Measurements from ENCODE around the gene UCMA.

The UCMA gene

DNA sequence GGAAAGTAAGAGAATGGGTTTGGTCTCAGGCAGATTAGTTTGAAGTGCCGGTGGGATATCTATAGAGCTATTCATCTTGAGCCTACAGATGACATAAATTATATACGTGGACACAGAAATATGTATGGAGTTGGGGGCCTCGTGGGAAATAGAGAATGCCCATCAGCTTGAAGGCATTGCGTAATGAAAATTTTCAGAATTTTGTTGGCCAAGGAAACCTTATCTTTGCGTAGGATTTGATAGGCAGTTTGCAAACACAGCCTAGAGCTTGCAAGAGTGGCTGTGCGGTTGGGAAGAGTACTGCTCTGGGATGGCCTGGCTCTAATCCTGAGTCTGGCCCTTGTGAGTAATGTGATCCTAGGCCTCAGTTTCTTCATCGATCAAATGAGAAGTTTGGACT, 40.5 kb downstream of the UCMA start:
- no peak overlapping the region for H3K4me2 ChIP-seq
- no peaks in the 10 kb centered on the region for H4K20me1 ChIP-seq
- H3K9ac ChIP-seq: no peak overlapping the region
- no peaks in the 10 kb centered on the region for H3K4me1 ChIP-seq
- peaks cover 100% of the 10 kb centered on the region for H3K36me3 ChIP-seq
- H3K27me3 ChIP-seq: no peaks in the 10 kb centered on the region
- H3K4me3 ChIP-seq: no peak overlapping the region
- H3K27ac ChIP-seq: no peak overlapping the region
- no peaks in the 10 kb centered on the region for H3K9me3 ChIP-seq
- TF ChIP-seq Cebpa-rat (IDR thresholded peaks at IDR 0.05): no peak

- no peak for TF ChIP-seq Cebpa-rat (IDR thresholded peaks at IDR 0.05)
- Histone ChIP-seq H3K27ac (no peak overlapping the region), H3K4me3 (no peak overlapping the region), H3K4me1 (no peaks in the 10 kb centered on the region), H4K20me1 (no peaks in the 10 kb centered on the region), H3K36me3 (peaks cover 100% of the 10 kb centered on the region), H3K9ac (no peak overlapping the region), H3K4me2 (no peak overlapping the region), H3K9me3 (peaks cover 9% of the 10 kb centered on the region; the same call in 1 of the 2 replicates), H3K27me3 (no peaks in the 10 kb centered on the region)
Measured at GRCh38 chr10:13191362-13191761, 42.8 kb downstream of the UCMA start.

DNA sequence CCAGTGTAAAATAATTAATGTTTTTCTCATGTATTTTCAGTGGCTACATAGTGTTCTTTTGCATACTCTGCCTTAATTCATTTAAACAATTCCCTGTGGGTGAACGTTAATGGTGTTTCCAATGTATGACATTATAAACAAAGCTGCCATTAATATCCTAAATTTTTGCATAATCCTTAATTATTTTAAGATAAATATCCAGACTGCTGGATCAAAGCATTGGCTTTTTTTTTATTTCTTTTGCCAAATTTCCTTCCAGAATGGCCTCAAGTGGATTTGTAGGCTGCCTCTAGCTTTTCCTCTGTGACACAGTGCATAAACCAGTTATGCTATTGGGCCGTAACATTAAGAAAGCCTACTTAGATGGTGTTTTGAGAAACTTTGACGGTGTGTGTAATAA, 43.4 kb downstream of the UCMA start:
- no peak overlapping the region for H3K27ac ChIP-seq
- H3K36me3 ChIP-seq: peaks cover 100% of the 10 kb centered on the region
- no peaks in the 10 kb centered on the region for H3K4me1 ChIP-seq
- no peaks in the 10 kb centered on the region for H3K27me3 ChIP-seq
- peaks cover 14% of the 10 kb centered on the region; the same call in 1 of the 2 replicates for H3K9me3 ChIP-seq
- no peak overlapping the region for H3K4me2 ChIP-seq
- H4K20me1 ChIP-seq: no peaks in the 10 kb centered on the region
- no peak overlapping the region for H3K9ac ChIP-seq
- no peak overlapping the region for H3K4me3 ChIP-seq
- TF ChIP-seq Cebpa-rat (IDR thresholded peaks at IDR 0.05): no peak

DNA sequence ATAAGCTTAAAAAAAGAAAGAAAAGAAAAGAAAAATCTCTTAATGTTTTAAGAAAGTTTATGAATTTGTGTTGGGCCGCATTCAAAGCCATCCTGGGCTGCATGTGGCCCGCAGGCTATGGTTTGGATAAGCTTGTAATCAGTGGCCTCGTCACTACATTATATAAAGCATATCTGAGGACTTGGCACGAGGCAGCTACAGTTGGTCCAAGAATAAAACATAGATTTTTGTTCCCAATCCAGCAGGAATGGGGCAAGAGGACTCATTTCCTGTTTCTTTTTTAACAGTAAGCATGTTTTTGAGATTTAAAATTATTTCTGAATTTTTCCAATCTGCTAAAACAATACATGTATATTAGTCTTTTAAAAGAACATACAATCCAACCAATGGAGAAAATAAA, 44.2 kb downstream of the UCMA start:
- no peaks in the 10 kb centered on the region for H3K27me3 ChIP-seq
- peaks cover 20% of the 10 kb centered on the region; the same call in 1 of the 2 replicates for H3K9me3 ChIP-seq

GRCh38 chr10:13188593-13188992, 45.6 kb downstream of the UCMA start:
- no peak for TF ChIP-seq Cebpa-rat (IDR thresholded peaks at IDR 0.05)
- no peaks in the 10 kb centered on the region for H4K20me1 ChIP-seq
- H3K4me1 ChIP-seq: no peaks in the 10 kb centered on the region
- H3K4me3 ChIP-seq: no peak overlapping the region
- H3K36me3 ChIP-seq: peaks cover 100% of the 10 kb centered on the region
- H3K9ac ChIP-seq: no peak overlapping the region
- H3K4me2 ChIP-seq: no peak overlapping the region
- no peaks in the 10 kb centered on the region for H3K27me3 ChIP-seq
- peaks cover 20% of the 10 kb centered on the region; the same call in 1 of the 2 replicates for H3K9me3 ChIP-seq
- no peak overlapping the region for H3K27ac ChIP-seq

More for the DNA sequence above, 44.2 kb downstream of the UCMA start:
- Histone ChIP-seq H3K9ac (no peak overlapping the region), H3K4me3 (no peak overlapping the region), H3K36me3 (peaks cover 100% of the 10 kb centered on the region), H4K20me1 (no peaks in the 10 kb centered on the region), H3K4me1 (no peaks in the 10 kb centered on the region), H3K4me2 (no peak overlapping the region), H3K27ac (no peak overlapping the region)
- no peak for TF ChIP-seq Cebpa-rat (IDR thresholded peaks at IDR 0.05)

DNA sequence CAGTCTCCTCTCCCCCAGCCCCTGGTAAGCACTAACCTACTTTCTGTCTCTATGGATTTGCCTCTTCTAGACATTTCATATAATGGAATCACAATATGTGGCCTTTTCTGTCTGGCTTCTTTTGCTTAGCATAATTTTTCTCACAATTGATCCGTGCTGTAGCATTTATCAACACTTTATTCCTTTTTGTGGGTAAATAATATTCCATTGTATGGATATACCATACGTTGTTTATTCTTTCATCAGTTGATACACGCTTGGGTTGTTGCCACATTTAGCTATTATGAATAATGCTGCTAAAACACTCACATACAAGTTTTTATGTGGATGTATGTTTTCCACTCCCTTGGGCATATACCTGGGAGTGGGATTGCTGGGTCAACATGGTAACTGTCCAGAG, 47.0 kb downstream of the UCMA start:
- peaks cover 20% of the 10 kb centered on the region; the same call in 1 of the 2 replicates for H3K9me3 ChIP-seq
- H3K4me1 ChIP-seq: no peaks in the 10 kb centered on the region
- no peak for TF ChIP-seq Cebpa-rat (IDR thresholded peaks at IDR 0.05)
- H3K9ac ChIP-seq: no peak overlapping the region
- H3K27me3 ChIP-seq: no peaks in the 10 kb centered on the region
- no peak overlapping the region for H3K4me2 ChIP-seq
- H3K36me3 ChIP-seq: peaks cover 100% of the 10 kb centered on the region
- no peak overlapping the region for H3K4me3 ChIP-seq
- no peaks in the 10 kb centered on the region for H4K20me1 ChIP-seq
- H3K27ac ChIP-seq: no peak overlapping the region

DNA sequence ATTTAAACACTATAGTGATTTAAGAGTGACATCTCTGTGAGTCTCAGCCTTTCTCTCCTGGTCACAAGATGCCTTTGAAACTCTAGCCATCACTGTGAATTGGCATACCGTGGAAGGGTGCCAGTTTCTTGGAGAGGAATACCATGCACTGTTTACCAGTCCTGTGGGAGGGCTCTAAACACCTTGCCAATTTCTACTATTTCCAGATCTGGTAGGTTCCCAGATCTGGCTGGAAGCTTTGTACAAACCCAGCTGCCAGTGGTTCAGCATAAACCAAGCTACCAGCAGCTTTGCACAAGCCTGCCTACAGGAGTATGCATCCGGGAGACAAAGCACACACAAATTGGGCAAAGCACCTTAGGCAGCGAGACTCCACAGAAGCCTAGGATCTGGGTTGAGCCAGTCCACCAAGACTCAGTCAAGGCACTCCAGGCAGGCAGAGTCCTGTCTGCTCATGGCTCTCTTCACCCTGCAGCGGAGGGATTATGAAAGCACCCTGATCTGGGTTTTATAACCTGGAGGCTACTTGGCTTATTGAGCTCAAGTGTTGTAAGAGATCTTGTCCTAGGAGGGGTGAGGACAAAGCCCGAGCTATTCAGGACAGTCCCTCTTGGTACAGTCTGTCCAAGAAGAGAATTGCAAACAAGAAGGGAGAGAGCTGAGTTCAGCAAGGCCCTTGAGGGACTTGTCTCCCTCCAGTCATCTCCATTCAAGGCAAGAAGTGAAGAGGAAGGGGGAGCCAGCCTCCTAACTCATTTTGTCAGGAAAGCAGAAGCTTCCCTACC, 49.3 kb downstream of the UCMA start:
- H3K9me3 ChIP-seq: peaks cover 20% of the 10 kb centered on the region; the same call in 1 of the 2 replicates
- peaks cover 100% of the 10 kb centered on the region for H3K36me3 ChIP-seq
- H3K27ac ChIP-seq: no peak overlapping the region
- H3K27me3 ChIP-seq: no peaks in the 10 kb centered on the region
- no peaks in the 10 kb centered on the region for H3K4me1 ChIP-seq
- TF ChIP-seq Cebpa-rat (IDR thresholded peaks at IDR 0.05): no peak
- no peak overlapping the region for H3K4me2 ChIP-seq
- no peak overlapping the region for H3K9ac ChIP-seq
- H3K4me3 ChIP-seq: no peak overlapping the region
- H4K20me1 ChIP-seq: no peaks in the 10 kb centered on the region

GRCh38 chr10:13184276-13184675, 49.9 kb downstream of the UCMA start:
- H3K4me1 ChIP-seq: no peaks in the 10 kb centered on the region
- no peak overlapping the region for H3K4me2 ChIP-seq
- no peak overlapping the region for H3K9ac ChIP-seq
- TF ChIP-seq Cebpa-rat (IDR thresholded peaks at IDR 0.05): no peak
- H3K9me3 ChIP-seq: peaks cover 20% of the 10 kb centered on the region; the same call in 1 of the 2 replicates
- H3K27ac ChIP-seq: no peak overlapping the region
- H3K36me3 ChIP-seq: peaks cover 99% of the 10 kb centered on the region
- peaks cover under 1% of the 10 kb centered on the region; the same call in 1 of the 2 replicates for H4K20me1 ChIP-seq
- H3K4me3 ChIP-seq: no peak overlapping the region
- H3K27me3 ChIP-seq: no peaks in the 10 kb centered on the region

DNA sequence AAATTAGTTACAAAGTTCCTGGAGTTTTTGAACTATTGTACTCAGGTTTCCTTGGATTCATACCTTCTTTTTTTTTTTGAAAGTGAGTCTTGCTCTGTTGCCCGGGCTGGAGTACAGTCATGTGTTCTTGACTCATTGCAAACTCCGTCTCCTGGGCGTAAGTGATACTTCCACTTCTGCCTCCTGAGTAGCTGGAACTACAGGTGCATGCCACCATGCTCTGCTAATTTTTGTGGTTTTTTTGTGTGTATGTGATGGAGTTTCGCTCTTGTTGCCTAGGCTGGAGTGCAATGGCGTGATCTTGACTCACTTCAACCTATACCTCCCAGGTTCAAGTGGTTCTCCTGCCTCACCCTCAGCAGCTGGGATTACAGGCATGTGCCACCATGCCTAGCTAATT, 50.5 kb downstream of the UCMA start:
- Histone ChIP-seq H3K4me2 (no peak overlapping the region), H3K9me3 (peaks cover 20% of the 10 kb centered on the region; the same call in 1 of the 2 replicates), H4K20me1 (peaks cover 5% of the 10 kb centered on the region; the same call in 1 of the 2 replicates), H3K4me3 (no peak overlapping the region), H3K27ac (no peak overlapping the region), H3K9ac (no peak overlapping the region), H3K36me3 (peaks cover 99% of the 10 kb centered on the region), H3K27me3 (no peaks in the 10 kb centered on the region), H3K4me1 (no peaks in the 10 kb centered on the region)
- no peak for TF ChIP-seq Cebpa-rat (IDR thresholded peaks at IDR 0.05)

- Histone ChIP-seq H3K36me3 (peaks cover 99% of the 10 kb centered on the region), H3K9me3 (peaks cover 20% of the 10 kb centered on the region; the same call in 1 of the 2 replicates), H3K27me3 (no peaks in the 10 kb centered on the region), H3K27ac (no peak overlapping the region), H3K9ac (no peak overlapping the region), H4K20me1 (peaks cover 5% of the 10 kb centered on the region; the same call in 1 of the 2 replicates), H3K4me2 (no peak overlapping the region), H3K4me3 (no peak overlapping the region), H3K4me1 (no peaks in the 10 kb centered on the region)
- TF ChIP-seq Cebpa-rat (IDR thresholded peaks at IDR 0.05): no peak
Measured at GRCh38 chr10:13182424-13182823, 51.8 kb downstream of the UCMA start.

Measured in BLaER1 (cell line).